ENCODE data around the gene ADORA2A. TPM values are rescaled to one million over a fixed set of nuclear protein-coding genes. Genes with fewer than 3 reads are reported as not detected.

Gene ADORA2A
- total RNA-seq, 1 donor from 2014 or later: 35.8 TPM

DNA sequence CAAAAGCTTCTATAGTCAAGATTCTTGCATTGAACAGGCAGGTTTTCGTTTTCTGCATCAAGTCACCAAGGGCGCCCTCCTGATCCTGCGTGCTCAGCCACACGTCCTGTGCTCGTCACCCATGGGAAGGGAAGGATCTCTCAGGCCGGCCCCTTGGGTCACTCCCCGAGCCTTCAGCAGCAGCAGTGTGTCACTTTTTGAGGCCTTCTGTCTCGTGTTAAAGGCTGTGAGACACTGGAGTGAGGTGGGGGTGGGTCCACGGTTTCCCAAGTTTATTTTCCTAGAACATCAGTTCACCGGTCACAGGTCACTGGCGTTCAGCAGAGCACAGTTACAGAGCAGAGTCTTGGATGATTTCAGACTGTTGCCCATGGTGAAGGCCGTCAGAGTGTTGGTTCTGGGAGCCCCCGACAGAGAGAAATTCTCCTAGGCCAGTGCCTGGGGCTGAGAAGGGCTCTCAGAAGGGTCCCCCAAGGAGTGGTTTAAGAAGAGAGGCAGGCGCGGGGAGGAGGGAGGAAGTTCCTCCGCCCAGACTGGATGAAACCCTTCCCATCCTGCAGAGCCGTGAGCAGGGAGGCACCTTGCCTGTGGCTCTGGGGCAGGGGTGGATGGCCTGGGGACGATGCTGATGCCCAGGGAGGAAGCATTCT lies 13.5 kb upstream of the ADORA2A start:
- TF ChIP-seq, protein P1, sequence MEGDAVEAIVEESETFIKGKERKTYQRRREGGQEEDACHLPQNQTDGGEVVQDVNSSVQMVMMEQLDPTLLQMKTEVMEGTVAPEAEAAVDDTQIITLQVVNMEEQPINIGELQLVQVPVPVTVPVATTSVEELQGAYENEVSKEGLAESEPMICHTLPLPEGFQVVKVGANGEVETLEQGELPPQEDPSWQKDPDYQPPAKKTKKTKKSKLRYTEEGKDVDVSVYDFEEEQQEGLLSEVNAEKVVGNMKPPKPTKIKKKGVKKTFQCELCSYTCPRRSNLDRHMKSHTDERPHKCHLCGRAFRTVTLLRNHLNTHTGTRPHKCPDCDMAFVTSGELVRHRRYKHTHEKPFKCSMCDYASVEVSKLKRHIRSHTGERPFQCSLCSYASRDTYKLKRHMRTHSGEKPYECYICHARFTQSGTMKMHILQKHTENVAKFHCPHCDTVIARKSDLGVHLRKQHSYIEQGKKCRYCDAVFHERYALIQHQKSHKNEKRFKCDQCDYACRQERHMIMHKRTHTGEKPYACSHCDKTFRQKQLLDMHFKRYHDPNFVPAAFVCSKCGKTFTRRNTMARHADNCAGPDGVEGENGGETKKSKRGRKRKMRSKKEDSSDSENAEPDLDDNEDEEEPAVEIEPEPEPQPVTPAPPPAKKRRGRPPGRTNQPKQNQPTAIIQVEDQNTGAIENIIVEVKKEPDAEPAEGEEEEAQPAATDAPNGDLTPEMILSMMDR (IDR thresholded peaks at IDR 0.05): no peak
- DNase-seq: no peak
- H3K27ac Mint-ChIP-seq: no peak overlapping the region
- no peaks in the 10 kb centered on the region for H3K9me3 Mint-ChIP-seq
- H3K4me3 Mint-ChIP-seq: no peak overlapping the region
- peaks cover 53% of the 10 kb centered on the region for H3K36me3 Mint-ChIP-seq (ENCODE audit: low read depth)
- no peak for ATAC-seq (ENCODE audit: low read depth)
- no peaks in the 10 kb centered on the region for H3K27me3 Mint-ChIP-seq
- POLR2A ChIA-PET: no interaction called here
- CTCF ChIA-PET: no interaction called here
- H3K4me1 Mint-ChIP-seq: no peaks in the 10 kb centered on the region
- intact Hi-C loops (cut with micrococcal nuclease): no loop called here

GRCh38 chr22:24414523-24414922 lies 12.9 kb upstream of the ADORA2A start:
- ChIA-PET POLR2A (no interaction called here), CTCF (no interaction called here)
- Mint-ChIP-seq H3K27me3 (no peaks in the 10 kb centered on the region), H3K27ac (no peak overlapping the region), H3K9me3 (no peaks in the 10 kb centered on the region), H3K36me3 (ENCODE audit: low read depth) (peaks cover 53% of the 10 kb centered on the region), H3K4me3 (no peak overlapping the region), H3K4me1 (peaks cover 2% of the 10 kb centered on the region)
- DNase-seq: no peak
- no peak for ATAC-seq (ENCODE audit: low read depth)
- TF ChIP-seq, protein P1 (IDR thresholded peaks at IDR 0.05): no peak
- intact Hi-C loops (cut with micrococcal nuclease): no loop called here

DNA sequence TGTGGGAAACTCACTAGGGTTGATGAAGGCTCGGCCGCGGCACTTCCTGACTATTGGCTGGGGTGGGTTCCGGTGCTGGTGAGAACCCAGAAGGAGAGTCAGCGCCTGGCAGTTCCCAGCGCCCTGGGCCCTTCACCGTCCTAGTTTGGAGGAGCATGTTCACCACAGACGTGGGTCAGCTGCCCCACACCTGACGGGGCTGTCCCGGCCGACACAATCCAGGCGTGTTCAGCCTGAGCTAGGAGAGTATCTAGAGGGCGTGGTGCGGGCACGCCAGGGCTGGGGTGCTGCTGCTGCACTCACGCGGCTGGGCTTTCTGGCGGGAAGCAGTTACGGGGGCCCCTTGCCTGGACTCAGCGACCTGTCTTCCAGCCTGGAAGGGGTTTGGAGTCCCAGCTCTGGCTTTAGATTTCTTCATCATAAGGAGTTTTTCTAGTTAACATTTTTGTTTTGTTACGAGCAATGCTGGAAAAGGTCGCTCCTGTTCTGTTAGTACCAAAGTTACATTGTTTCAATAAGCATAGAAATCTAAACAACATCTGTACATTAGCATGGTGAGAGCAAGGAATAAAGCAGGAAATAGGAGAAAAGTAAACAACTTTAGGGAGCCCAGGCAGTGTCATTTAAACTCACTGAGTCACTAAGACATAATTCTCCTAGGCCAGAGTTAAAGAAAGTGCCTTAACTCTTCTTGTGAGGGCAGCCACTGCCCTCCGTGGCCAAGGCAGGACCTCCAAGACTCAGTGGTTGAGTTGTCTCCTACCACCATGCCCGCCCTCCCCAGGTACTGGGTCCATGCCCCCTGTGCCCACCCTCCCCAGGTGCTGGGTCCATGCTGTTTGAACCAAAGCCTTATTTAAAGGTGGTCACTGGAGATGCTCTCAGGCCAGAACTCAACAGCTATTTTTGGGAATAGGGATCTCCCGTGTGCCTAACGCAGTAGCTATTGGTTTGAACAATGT lies 12.1 kb upstream of the ADORA2A start:
- Mint-ChIP-seq H3K27me3 (no peaks in the 10 kb centered on the region), H3K4me1 (peaks cover 2% of the 10 kb centered on the region), H3K27ac (no peak overlapping the region), H3K9me3 (no peaks in the 10 kb centered on the region), H3K4me3 (no peak overlapping the region), H3K36me3 (ENCODE audit: low read depth) (peaks cover 53% of the 10 kb centered on the region)
- ATAC-seq (ENCODE audit: low read depth) (no peak), DNase-seq (no peak)
- POLR2A ChIA-PET: interaction anchor here (0.7 kb wide), 1 partner anchor 20 kb away, joined by 3 read pairs; no protein-coding TSS in a partner anchor
- CTCF ChIA-PET: no interaction called here
- intact Hi-C loops (cut with micrococcal nuclease): no loop called here
- TF ChIP-seq, protein P1 (IDR thresholded peaks at IDR 0.05): no peak

GRCh38 chr22:24416095-24416494 lies 11.3 kb upstream of the ADORA2A start:
- Mint-ChIP-seq H3K4me3 (no peak overlapping the region), H3K9me3 (no peaks in the 10 kb centered on the region), H3K4me1 (peaks cover 2% of the 10 kb centered on the region), H3K27me3 (no peaks in the 10 kb centered on the region), H3K36me3 (ENCODE audit: low read depth) (peaks cover 48% of the 10 kb centered on the region), H3K27ac (no peak overlapping the region)
- ATAC-seq (ENCODE audit: low read depth): no peak
- ChIA-PET POLR2A (interaction anchor here (0.7 kb wide), 1 partner anchor 19 kb away, joined by 3 read pairs; no protein-coding TSS in a partner anchor), CTCF (no interaction called here)
- intact Hi-C loops (cut with micrococcal nuclease): no loop called here
- DNase-seq: no peak
- TF ChIP-seq, protein P1 (IDR thresholded peaks at IDR 0.05): no peak

- H3K27ac Mint-ChIP-seq: no peak overlapping the region
- H3K4me1 Mint-ChIP-seq: peaks cover 6% of the 10 kb centered on the region
- ATAC-seq (ENCODE audit: low read depth) (no peak), DNase-seq (no peak)
- peaks cover 48% of the 10 kb centered on the region for H3K36me3 Mint-ChIP-seq (ENCODE audit: low read depth)
- CTCF ChIA-PET: no interaction called here
- H3K9me3 Mint-ChIP-seq: no peaks in the 10 kb centered on the region
- POLR2A ChIA-PET: no interaction called here
- TF ChIP-seq, protein P1 (IDR thresholded peaks at IDR 0.05): no peak
- H3K4me3 Mint-ChIP-seq: no peak overlapping the region
- intact Hi-C loops (cut with micrococcal nuclease): no loop called here
- no peaks in the 10 kb centered on the region for H3K27me3 Mint-ChIP-seq
Observed at GRCh38 chr22:24416611-24417010, 10.8 kb upstream of the ADORA2A start.
